Jurkat, Clone E6-1 (cell line): Measurements from ENCODE around the gene CARD11. TPM values are rescaled to one million over a fixed set of nuclear protein-coding genes. Genes with fewer than 3 reads are reported as not detected.

ENCODE experiments used
- DNase-seq: peaks from one replicate; pipeline ENCODE4 v3.0.0-alpha.2; 2011; ENCODE audit warnings: low read depth, low spot score
- H3K4me3 ChIP-seq: 2 replicates; pipeline ENCODE4 v1.5.1; 2011; ENCODE audit warnings: mild to moderate bottlenecking, low read length, control low read depth, moderate library complexity
- polyA plus RNA-seq: library from polyadenylated mRNA; unstranded; fragments of >200 nt; gene quantifications from one replicate; pipeline ENCODE4 v1.2.1, GENCODE V29; 2012; ENCODE audit warnings: missing spikeins; ENCODE audit not compliant: insufficient read length, insufficient read depth

CARD11 gene
- 33.7 TPM for polyA plus RNA-seq

DNA sequence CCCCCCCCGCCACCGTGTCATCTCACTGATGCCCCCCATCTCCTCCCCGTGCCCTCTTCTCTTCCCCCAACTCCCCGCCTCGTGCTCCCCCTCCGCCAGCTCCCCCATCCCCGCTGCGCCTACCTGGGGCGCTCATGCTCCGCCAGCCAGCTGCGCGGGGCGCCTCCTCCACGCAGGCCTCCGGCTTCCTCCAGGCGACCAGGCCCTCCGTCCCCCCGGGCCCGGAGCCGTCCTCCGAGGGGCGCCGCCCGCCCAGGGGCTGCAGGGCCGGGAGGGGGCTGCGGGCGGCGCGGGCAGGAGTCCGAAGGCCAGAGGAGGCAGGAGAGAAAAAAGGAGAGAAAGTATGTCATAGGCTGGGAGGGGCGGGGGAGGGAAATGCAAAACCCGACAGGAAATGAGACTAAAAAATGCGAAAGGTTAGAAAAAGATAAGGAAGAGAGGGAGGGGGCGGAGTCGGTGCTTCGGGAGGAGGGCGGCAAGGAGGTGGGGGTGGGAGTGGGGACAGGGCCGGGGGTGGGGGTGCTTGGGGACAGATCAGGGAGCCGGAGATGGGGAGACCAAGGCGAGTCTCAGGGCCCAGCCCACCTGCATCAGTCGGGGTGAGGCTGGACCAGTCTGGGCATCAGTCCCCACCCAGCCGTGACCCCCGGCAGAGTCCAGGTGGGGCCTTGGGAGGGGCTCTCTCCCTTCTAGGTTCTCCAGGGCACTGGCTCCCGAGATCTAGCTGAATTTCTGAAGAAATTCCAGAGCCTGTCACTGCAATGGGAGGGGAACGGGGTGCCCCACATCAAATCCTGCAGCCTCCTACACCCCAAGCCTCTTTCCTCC lies at the start of gene CARD11:
Gene CARD11, minus strand, starts transcription at position 324 of the 828 bp plus-strand sequence. CDS start 85,361 bp downstream, outside the sequence.
- H3K4me3 ChIP-seq: peak within 1 kb of the TSS; percentile 55
- peak; percentile 60 for DNase-seq

DNA sequence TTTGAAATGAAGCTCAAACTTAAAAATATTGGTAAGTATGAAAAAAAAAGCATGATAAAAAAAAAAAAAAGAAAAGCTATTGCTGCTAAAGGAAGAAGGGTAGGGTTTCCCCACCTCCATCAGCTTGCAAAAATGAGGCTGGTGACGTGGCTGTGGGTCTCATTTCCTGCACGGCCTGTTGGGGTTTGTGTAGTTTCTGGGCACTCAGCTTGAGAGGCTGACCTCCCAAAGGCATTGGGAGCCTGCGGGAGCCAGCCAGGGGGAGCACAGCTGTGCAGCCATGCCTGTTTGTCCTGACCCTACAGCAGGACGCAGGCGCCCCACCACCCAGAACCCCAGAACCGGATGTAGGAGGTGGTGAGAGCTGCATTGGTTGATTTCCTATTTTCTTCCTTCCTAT lies 48.8 kb upstream of the CARD11 start:
- DNase-seq: peak; percentile 60
- H3K4me3 ChIP-seq: no peak overlapping the region

GRCh38 chr7:3091631-3092030 lies 48.0 kb upstream of the CARD11 start:
- no peak for DNase-seq
- no peak overlapping the region for H3K4me3 ChIP-seq

- DNase-seq: no peak
These were observed 45.8 kb upstream of the CARD11 start for GRCh38 chr7:3089493-3089892.

GRCh38 chr7:3087243-3087755 lies 43.6 kb upstream of the CARD11 start:
- H3K4me3 ChIP-seq: no peak overlapping the region
- no peak for DNase-seq

More at GRCh38 chr7:3089493-3089892, 45.8 kb upstream of the CARD11 start:
- H3K4me3 ChIP-seq: no peak overlapping the region

DNA sequence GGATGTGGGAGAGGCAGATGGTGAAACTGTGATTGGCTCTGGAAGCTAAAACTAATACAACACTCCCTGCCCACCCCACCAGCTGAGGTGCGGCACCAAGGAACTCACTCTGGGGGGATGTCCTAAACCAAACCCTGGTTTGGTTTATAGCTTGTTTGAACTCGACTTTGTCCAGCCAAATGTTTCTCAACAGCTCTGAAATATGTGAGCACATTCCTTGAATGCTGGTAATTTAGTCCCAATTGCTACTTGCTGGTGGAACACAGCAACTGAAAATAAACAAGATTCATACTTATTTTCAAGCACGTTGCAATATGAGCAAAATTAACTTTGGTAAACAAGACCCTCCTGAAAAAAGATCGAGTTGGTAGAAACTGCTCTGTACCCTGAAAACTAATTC lies 39.7 kb upstream of the CARD11 start:
- DNase-seq: no peak
- H3K4me3 ChIP-seq: no peak overlapping the region

GRCh38 chr7:3082831-3083230 lies 39.2 kb upstream of the CARD11 start:
- peak; percentile 64 for DNase-seq
- no peak overlapping the region for H3K4me3 ChIP-seq

DNA sequence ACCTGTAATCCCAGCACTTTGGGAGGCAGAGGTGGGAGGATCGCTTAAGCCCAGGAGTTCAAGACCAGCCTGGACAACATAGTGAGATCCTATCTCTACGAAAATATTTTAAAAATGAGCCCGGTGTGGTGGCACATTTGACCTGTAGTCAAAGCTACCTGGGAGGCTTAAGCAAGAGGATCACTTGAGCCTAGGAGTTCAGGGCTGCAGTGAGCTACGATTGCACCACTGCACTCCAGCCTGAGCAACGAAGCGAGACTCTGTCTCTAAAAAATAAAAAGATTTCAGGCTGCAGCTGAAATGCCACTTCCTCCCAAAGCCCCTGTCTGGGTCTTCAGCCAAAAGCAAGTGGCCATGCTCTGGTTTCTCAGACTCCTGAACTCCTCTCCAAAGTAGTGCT lies 38.7 kb upstream of the CARD11 start:
- no peak overlapping the region for H3K4me3 ChIP-seq
- DNase-seq: no peak

DNA sequence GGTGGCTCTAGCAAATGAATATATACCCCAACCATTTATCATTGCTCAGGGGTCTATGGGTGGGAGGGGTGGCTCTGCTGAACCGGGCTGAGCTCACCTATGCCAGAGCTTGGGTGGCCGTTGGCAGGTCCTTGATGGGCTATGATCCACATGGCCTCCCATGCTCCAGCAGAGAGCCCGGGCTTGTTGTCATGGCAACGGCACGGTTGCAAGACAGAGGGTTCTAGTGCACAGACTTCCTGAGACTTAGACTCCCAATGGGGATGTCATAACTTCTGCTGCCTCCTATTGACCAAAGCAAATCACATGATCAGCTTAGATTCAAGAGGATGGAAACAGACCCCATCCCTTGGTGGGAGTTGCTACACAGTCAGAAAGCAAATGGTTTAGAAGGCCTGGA lies 36.4 kb upstream of the CARD11 start:
- DNase-seq: no peak
- H3K4me3 ChIP-seq: no peak overlapping the region

- DNase-seq: no peak
- no peak overlapping the region for H3K4me3 ChIP-seq
These were observed 34.8 kb upstream of the CARD11 start for GRCh38 chr7:3078514-3078913.

DNA sequence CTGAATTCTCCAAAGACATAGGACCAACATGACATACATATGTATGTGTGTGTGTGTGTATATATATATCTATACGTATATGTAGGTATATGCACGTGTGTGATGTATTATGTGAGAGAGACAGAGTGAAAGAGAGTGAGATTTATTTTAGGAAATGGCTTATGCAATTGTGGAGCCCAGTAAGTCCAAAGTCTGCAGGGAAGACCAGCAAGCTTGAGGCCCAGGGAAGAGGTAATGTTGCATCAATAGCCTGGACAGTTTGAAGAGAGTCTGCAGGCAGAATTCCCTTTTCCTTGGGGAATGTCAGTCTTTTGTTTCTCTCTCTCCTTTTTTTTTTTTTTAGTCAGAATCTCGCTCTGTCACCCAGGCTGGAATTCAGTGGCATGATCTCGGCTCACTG lies 33.0 kb upstream of the CARD11 start:
- DNase-seq: no peak
- H3K4me3 ChIP-seq: no peak overlapping the region

DNA sequence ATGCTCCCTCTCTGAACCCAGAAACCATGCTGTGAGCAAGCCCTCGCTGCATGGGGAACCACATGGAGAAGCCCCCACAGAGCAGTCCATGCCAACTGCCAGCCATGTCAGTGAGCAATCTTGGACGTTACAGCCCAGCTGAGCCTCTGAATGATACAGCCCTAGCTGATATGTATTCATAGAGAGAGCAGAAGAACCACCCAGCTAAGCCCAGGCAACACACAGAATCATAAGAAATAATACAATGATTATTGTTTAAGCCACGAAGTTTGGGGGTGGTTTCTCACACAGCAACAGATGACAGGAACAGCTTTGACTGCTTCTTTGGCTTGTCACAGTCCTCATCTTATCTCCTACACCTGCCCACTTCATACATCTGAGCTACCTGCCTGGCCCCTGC lies 32.5 kb upstream of the CARD11 start:
- no peak for DNase-seq
- no peak overlapping the region for H3K4me3 ChIP-seq

DNA sequence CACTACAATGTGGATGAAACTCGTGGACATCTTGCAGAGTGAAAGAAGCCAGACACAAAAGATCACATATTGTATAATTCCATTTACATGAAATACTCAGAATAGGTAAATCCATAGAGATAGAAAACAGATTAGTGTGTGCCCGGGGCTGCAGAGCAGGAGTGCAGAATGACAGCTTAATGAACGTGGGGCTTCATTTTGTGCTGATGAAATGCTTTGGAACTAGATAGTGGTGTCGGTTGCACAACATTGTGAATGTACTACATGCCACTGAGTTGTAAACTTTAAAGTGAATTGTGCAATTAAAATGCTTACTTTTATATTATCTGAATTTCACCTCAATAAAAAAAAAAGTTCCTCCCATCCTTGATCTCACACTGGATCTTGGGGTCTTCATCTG lies 31.8 kb upstream of the CARD11 start:
- DNase-seq: no peak
- H3K4me3 ChIP-seq: no peak overlapping the region

DNA sequence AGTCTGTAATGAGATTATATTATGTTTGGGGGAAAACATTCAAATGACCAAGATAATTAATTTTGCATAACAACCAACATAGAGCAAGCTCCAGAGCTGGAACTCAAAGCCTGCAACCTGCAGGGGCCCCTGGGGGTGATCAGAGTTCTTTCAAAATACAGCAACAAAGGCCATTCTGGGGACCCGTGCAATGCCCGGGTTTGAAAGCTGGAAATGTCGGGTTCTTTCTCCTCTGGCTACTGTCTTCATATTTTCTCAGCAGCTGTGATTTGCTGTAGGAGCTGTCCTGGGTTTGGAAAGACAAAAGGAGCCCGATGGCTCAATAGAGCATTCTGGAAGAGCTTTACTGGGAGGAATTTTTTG lies 30.8 kb upstream of the CARD11 start:
- no peak overlapping the region for H3K4me3 ChIP-seq
- no peak for DNase-seq

- no peak for DNase-seq
- H3K4me3 ChIP-seq: no peak overlapping the region
These were observed 30.2 kb upstream of the CARD11 start for GRCh38 chr7:3073763-3074458.

DNA sequence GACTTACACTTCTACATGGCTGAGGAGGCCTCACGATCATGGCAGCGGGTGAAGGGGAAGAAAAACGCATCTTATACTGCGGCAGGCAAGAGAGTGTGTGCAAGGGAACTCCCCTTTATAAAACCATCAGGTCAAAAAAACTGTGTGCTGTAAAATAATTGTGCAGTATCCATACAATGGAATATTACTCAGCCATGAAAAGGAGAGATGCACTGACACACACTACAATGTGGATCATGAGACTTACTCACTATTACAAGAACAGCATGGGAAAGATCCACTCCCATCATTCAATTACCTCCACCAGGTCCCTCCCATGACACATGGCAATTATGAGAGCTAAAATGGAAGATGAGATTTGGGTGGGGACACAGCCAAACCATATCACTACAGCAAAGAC lies 27.2 kb upstream of the CARD11 start:
- no peak for DNase-seq
- no peak overlapping the region for H3K4me3 ChIP-seq

DNA sequence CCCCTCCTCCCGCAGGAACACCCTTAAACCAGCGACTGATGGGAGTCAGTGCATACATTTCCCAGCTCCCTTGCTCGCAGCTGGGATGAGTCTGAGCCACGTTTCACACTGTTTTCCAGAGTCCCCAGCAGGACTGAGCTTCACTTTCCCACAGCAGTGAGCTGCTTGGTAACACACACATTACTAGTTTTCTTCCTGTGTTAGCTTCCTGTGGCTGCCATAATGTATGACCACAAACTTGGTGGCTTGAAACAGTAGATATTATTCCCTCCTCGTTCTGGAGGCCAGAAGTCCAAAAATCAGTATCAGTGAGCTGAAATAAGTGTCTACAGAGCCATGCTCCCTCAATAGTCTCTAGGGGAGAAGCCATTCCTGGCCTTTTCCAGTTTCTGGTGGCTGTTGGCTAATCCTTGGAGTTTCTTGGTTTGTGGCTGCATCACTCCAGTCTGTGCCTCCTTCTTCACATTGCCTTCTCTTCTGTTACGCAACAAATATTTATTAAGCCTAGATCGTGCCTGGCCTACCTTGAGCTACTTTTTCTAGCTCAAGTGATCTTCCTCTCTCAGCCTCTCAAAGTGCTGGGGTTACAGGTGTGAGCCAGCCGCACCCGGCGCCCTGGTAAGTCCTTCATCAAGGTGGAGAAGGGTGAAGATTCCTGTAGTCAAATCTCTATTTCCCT lies 26.2 kb upstream of the CARD11 start:
- DNase-seq: no peak
- H3K4me3 ChIP-seq: no peak overlapping the region

DNA sequence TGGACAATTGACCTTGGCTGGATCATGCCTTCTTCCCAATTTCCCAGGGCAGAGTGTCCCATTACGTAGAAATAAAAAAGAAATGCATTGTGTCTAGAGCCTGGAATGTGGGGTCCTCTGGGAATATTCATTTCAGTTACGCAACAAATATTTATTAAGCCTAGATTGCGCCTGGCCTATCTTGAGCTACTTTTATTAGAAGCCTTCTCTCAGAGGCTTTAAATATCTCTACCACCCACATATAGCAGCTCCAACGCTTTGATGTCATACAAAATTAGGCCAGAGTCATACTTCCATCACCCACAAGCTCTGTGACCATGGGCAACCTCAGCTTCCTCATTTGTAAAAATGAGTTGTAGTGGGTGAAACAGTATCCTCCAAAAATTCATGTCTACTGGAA lies 24.9 kb upstream of the CARD11 start:
- H3K4me3 ChIP-seq: no peak overlapping the region
- no peak for DNase-seq

- no peak for DNase-seq
- no peak overlapping the region for H3K4me3 ChIP-seq
These were observed 24.1 kb upstream of the CARD11 start for GRCh38 chr7:3067606-3068380.
